Smooth muscle cell (in vitro differentiated cells): ENCODE data around the gene MMRN2. TPM values are rescaled to one million over a fixed set of nuclear protein-coding genes. Genes with fewer than 3 reads are reported as not detected.
A peak's percentile ranks its signal among the peaks of the same experiment; 100 is the strongest.

Experiments
- DNase-seq: peaks from one replicate; lab custom pipeline; 2025; ENCODE audit not compliant: unreplicated experiment; lab: John Stamatoyannopoulos, UW
- H2AFZ ChIP-seq: fragments of 200-600 bp; sonication (generic); 2 replicates; pipeline ENCODE4 v1.6.0; 2016; ENCODE audit warnings: antibody characterized with exemption, low read depth, mild to moderate bottlenecking
- H3F3A ChIP-seq: fragments of 200-600 bp; sonication (generic); 2 replicates; pipeline ENCODE4 v1.6.0; 2017; ENCODE audit warnings: antibody characterized with exemption, low read depth
- H3K27ac ChIP-seq: fragments of 200-600 bp; sonication (generic); 2 replicates; pipeline ENCODE4 v1.5.1; 2016; ENCODE audit warnings: low read depth, mild to moderate bottlenecking
- H3K27me3 ChIP-seq: fragments of 200-600 bp; sonication (generic); 2 replicates; pipeline ENCODE4 v1.6.1; 2016; ENCODE audit warnings: low read depth, mild to moderate bottlenecking
- H3K36me3 ChIP-seq: fragments of 200-600 bp; sonication (generic); 2 replicates; pipeline ENCODE4 v1.5.1; 2016; ENCODE audit warnings: low read depth
- H3K4me1 ChIP-seq: fragments of 200-600 bp; sonication (generic); 2 replicates; pipeline ENCODE4 v1.5.1; 2016; ENCODE audit warnings: low read depth
- H3K4me2 ChIP-seq: fragments of 200-600 bp; sonication (generic); 2 replicates; pipeline ENCODE4 v1.6.0; 2016; ENCODE audit warnings: mild to moderate bottlenecking
- H3K4me3 ChIP-seq: fragments of 200-600 bp; sonication (generic); 2 replicates; pipeline ENCODE4 v1.5.1; 2016; ENCODE audit warnings: mild to moderate bottlenecking
- H3K79me2 ChIP-seq: fragments of 200-600 bp; sonication (generic); 2 replicates; pipeline ENCODE4 v1.6.0; 2016; ENCODE audit warnings: low read depth, mild to moderate bottlenecking
- H3K9ac ChIP-seq: fragments of 200-600 bp; sonication (generic); 2 replicates; pipeline ENCODE4 v1.6.0; 2016; ENCODE audit warnings: low read depth
- H3K9me3 ChIP-seq: fragments of 200-600 bp; sonication (generic); replicated peaks from 2 replicates; pipeline ENCODE4 v1.5.1; 2016; ENCODE audit warnings: low read depth
- H4K20me1 ChIP-seq: fragments of 200-600 bp; sonication (generic); 2 replicates; pipeline ENCODE4 v1.6.0; 2016; ENCODE audit warnings: low read depth
- WGBS: methylation state at CpG from one replicate; pipeline ENCODE4 v1.1.7; 2016; ENCODE audit warnings: low lambda C conversion rate; 5-methylcytosine and 5-hydroxymethylcytosine counted together
- polyA plus RNA-seq: library from polyadenylated mRNA; unstranded; fragments of >200 nt; fragmentation: Nextera tagmentation; extraction: Ambion mirVana; gene quantifications from 2 replicates; pipeline ENCODE4 v1.2.1, GENCODE V29; 2016
- total RNA-seq: library from RNA; depleted of rRNA; stranded (reverse); fragments of >200 nt; gene quantifications from 2 replicates; pipeline ENCODE4 v1.2.3, GENCODE V29; 2014
- TF ChIP-seq, protein P1 (sequence below): fragments of 200-600 bp; sonication (generic); IDR thresholded peaks from 2 replicates; pipeline ENCODE4 v1.5.1; 2017; ENCODE audit warnings: borderline replicate concordance, mild to moderate bottlenecking, antibody characterized with exemption; ENCODE audit not compliant: insufficient read depth, poor library complexity, severe bottlenecking

MMRN2 gene
- total and polyA plus RNA-seq, 2 experiments from 2014 or later, result 0.09 to 0.16 TPM

GRCh38 chr10:86929468-86930380 is 27.7 kb downstream of the MMRN2 start:
- H3K4me3 ChIP-seq, result no peak overlapping the region
- no peak overlapping the region for H3K9ac ChIP-seq
- no peak overlapping the region for H3K27ac ChIP-seq
- H2AFZ ChIP-seq, result no peak overlapping the region
- H3K36me3 ChIP-seq, result no peaks in the 10 kb centered on the region
- H3K79me2 ChIP-seq, result no peaks in the 10 kb centered on the region
- DNase-seq, result no peak
- H3K4me1 ChIP-seq, result no peaks in the 10 kb centered on the region
- TF ChIP-seq, protein P1, sequence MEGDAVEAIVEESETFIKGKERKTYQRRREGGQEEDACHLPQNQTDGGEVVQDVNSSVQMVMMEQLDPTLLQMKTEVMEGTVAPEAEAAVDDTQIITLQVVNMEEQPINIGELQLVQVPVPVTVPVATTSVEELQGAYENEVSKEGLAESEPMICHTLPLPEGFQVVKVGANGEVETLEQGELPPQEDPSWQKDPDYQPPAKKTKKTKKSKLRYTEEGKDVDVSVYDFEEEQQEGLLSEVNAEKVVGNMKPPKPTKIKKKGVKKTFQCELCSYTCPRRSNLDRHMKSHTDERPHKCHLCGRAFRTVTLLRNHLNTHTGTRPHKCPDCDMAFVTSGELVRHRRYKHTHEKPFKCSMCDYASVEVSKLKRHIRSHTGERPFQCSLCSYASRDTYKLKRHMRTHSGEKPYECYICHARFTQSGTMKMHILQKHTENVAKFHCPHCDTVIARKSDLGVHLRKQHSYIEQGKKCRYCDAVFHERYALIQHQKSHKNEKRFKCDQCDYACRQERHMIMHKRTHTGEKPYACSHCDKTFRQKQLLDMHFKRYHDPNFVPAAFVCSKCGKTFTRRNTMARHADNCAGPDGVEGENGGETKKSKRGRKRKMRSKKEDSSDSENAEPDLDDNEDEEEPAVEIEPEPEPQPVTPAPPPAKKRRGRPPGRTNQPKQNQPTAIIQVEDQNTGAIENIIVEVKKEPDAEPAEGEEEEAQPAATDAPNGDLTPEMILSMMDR, result no peak
- WGBS, result 90% methylated on average over 15 of the region's 15 CpGs
- no peaks in the 10 kb centered on the region for H4K20me1 ChIP-seq
- no peaks in the 10 kb centered on the region for H3F3A ChIP-seq
- no peaks in the 10 kb centered on the region for H3K27me3 ChIP-seq
- H3K4me2 ChIP-seq, result no peak overlapping the region
- H3K9me3 ChIP-seq, result no peaks in the 10 kb centered on the region

GRCh38 chr10:86922553-86922961 is 34.9 kb downstream of the MMRN2 start:
- Histone ChIP-seq H3K4me2 (no peak overlapping the region), H3K4me1 (no peaks in the 10 kb centered on the region), H3K9ac (no peak overlapping the region), H3F3A (peaks cover 6% of the 10 kb centered on the region), H3K79me2 (no peaks in the 10 kb centered on the region), H3K27ac (no peak overlapping the region), H3K36me3 (peaks cover 10% of the 10 kb centered on the region), H3K27me3 (no peaks in the 10 kb centered on the region), H2AFZ (no peak overlapping the region), H4K20me1 (no peaks in the 10 kb centered on the region), H3K4me3 (no peak overlapping the region), H3K9me3 (no peaks in the 10 kb centered on the region)
- DNase-seq, result no peak
- WGBS, result 98% methylated on average over 9 of the region's 9 CpGs
- TF ChIP-seq, protein P1, result no peak

DNA sequence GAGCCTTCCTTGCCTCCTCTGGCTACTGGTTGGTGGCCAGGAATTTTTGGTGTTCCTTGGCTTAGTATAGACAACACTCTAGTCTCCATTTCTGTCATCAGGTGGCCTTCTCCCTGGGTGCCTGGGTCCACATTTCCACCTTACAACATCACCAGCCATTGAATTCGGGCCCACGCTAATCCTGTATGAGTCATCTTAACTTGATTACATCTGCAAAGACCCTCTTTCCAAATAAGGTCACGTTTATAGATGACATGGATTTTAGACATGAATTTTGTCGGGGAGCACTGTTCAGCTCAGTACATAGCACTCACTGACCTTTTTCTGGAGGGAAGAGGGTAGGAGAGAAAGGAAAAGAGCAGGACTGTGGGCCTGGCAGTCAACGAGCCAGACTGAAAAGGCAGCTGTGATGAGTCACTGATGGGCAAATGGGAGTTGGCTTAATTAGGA is 39.4 kb downstream of the MMRN2 start:
- Histone ChIP-seq H3K4me1 (no peaks in the 10 kb centered on the region), H3K36me3 (peaks cover 21% of the 10 kb centered on the region), H3K4me2 (no peak overlapping the region), H3K9ac (no peak overlapping the region), H3K9me3 (no peaks in the 10 kb centered on the region), H3K79me2 (no peaks in the 10 kb centered on the region), H3K4me3 (no peak overlapping the region), H3K27me3 (no peaks in the 10 kb centered on the region), H2AFZ (no peak overlapping the region), H3K27ac (peak overlapping the region; percentile 55), H3F3A (peaks cover 10% of the 10 kb centered on the region), H4K20me1 (no peaks in the 10 kb centered on the region)
- TF ChIP-seq, protein P1, result no peak
- WGBS, result 27% methylated on average over 5 of the region's 5 CpGs
- no peak for DNase-seq
